ENCODE data around the gene CRELD2.

DNA sequence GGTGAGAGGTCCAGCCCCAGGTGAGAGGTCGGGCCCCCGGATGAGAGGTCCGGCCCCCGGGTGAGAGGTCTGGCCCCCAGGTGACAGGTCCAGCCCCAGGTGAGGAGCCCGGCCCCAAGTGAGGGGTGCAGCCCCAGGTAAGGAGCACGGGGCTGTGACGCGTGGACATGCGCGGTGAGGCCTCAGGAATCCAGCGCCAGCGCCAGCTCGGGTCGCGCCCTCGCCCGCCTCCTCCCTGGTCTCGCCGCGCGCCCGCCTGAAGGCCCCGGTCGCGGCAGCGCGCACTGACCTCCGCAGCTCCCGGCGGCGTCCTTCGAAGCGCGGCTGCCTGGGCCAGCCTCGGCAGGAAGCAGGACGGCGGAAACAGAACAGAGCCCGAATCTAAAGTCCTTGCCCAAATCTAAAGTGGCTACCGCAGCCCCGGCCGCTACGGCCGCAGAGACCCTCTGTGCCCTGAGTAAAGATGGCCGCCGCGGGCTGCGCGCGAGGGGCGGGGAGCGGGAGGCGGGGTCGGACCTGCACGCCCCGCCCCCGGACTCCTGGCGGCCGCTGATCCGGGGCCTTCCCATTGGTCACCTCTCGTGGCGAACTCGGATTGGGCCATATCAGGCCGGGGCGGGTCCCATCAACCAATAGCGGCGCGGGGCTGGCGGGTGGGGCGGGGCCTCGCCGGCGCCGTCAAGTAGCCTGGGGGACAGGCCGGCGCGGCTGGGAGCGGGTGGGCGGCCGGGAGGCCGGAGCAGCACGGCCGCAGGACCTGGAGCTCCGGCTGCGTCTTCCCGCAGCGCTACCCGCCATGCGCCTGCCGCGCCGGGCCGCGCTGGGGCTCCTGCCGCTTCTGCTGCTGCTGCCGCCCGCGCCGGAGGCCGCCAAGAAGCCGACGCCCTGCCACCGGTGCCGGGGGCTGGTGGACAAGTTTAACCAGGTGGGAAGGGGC is at the start of gene CRELD2, which contains the start of gene ALG12:
- TF ChIP-seq YY1 (IDR thresholded peaks at IDR 0.05; ENCODE audit: low read depth, low read length) = peak; percentile 99
- TF ChIP-seq POLR2A (IDR thresholded peaks at IDR 0.05; ENCODE audit: control extremely low read depth in 1 of 2, low read depth in 2 of 2, low read length in 2 of 2) = peak in 1 of 2 experiments; percentile 60; a peak in 1 of 3 replicates
- TF ChIP-seq CTCF (IDR thresholded peaks at IDR 0.05; ENCODE audit: control extremely low read depth in 1 of 3, insufficient read depth in 1 of 3, low read depth in 1 of 3, low read length in 3 of 3) = no peak
- no peak for TF ChIP-seq RFX5 (IDR thresholded peaks at IDR 0.05; ENCODE audit: borderline replicate concordance, low read depth, low read length)
- TF ChIP-seq POLR2AphosphoS5 (IDR thresholded peaks at IDR 0.05; ENCODE audit: low read depth, low read length) = peak; percentile 39; the same call in 1 of the 2 replicates
- TF ChIP-seq EP300 (IDR thresholded peaks at IDR 0.05; ENCODE audit: borderline replicate concordance in 1 of 2, low read depth in 2 of 2, low read length in 2 of 2) = no peak
